Liver (tissue), 10 donors: ENCODE data around the gene ZKSCAN3. TPM values are rescaled to one million over a fixed set of nuclear protein-coding genes. Genes with fewer than 3 reads are reported as not detected.

ENCODE experiments used
- DNase-seq: peaks from one replicate; pipeline ENCODE4 v3.0.0-alpha.2; 2017; ENCODE audit warnings: low spot score
- H3K27ac ChIP-seq, 2 donors: one replicate each; pipeline ENCODE4 v1.7.0; 2013; ENCODE audit warnings: inconsistent platforms in 2 of 2, low read length in 2 of 2, control low read depth in 1 of 2, low read depth in 1 of 2, mild to moderate bottlenecking in 1 of 2
- H3K27me3 ChIP-seq, 4 donors: one replicate each; pipeline versions ENCODE4 v1.6.1 to v1.7.0; 2013; ENCODE audit warnings: low read length in 3 of 4, inconsistent platforms in 1 of 4, mild to moderate bottlenecking in 1 of 4, moderate library complexity in 1 of 4; ENCODE audit not compliant: control insufficient read depth in 4 of 4, insufficient read depth in 4 of 4
- H3K36me3 ChIP-seq, 4 donors: one replicate each; pipeline versions ENCODE4 v1.6.1 to v1.7.0; 2013; ENCODE audit warnings: low read length in 3 of 4, mild to moderate bottlenecking in 3 of 4, low read depth in 1 of 4, moderate library complexity in 1 of 4; ENCODE audit not compliant: control insufficient read depth in 4 of 4, insufficient read depth in 3 of 4
- H3K4me1 ChIP-seq, 4 donors: one replicate each; pipeline versions ENCODE4 v1.6.1 to v1.7.0; 2013; ENCODE audit warnings: low read length in 3 of 4, mild to moderate bottlenecking in 3 of 4, moderate library complexity in 1 of 4; ENCODE audit not compliant: control insufficient read depth in 4 of 4, insufficient read depth in 4 of 4
- H3K4me3 ChIP-seq, 3 donors: one replicate each; pipeline versions ENCODE4 v1.6.1 to v1.7.0; 2013; ENCODE audit warnings: low read length in 3 of 3, control low read depth in 1 of 3, low read depth in 1 of 3, mild to moderate bottlenecking in 1 of 3
- H3K9ac ChIP-seq, 2 donors: one replicate each; pipeline ENCODE4 v1.7.0; 2013; ENCODE audit warnings: low read length in 2 of 2, mild to moderate bottlenecking in 2 of 2, moderate library complexity in 2 of 2, control low read depth in 1 of 2, low read depth in 1 of 2
- H3K9me3 ChIP-seq, 4 donors: one replicate each; pipeline versions ENCODE4 v1.6.1 to v1.7.0; 2013; ENCODE audit warnings: low read length in 3 of 4; ENCODE audit not compliant: control insufficient read depth in 4 of 4
- EGR1 ChIP-seq, 2 donors: IDR thresholded peaks; 2 replicates each; pipeline ENCODE4 v1.6.1; 2016 to 2018; ENCODE audit warnings: antibody characterized with exemption in 2 of 2, low read depth in 2 of 2
- FOXA1 ChIP-seq: IDR thresholded peaks from 2 replicates; pipeline ENCODE4 v1.6.1; 2016; ENCODE audit warnings: antibody characterized with exemption
- FOXA2 ChIP-seq: IDR thresholded peaks from 2 replicates; pipeline ENCODE4 v1.6.1; 2016; ENCODE audit warnings: antibody characterized with exemption
- HNF4A ChIP-seq, 2 donors: conservative IDR thresholded peaks; 2 replicates each; pipeline ENCODE4 v1.6.1; 2016; ENCODE audit warnings: antibody characterized with exemption in 2 of 2, mild to moderate bottlenecking in 2 of 2
- NR2F2 ChIP-seq: IDR thresholded peaks from 2 replicates; pipeline ENCODE4 v1.6.1; 2016; ENCODE audit warnings: antibody characterized with exemption
- RAD21 ChIP-seq, 2 donors: IDR thresholded peaks; 2 replicates each; pipeline ENCODE4 v1.6.1; 2016; ENCODE audit warnings: antibody characterized with exemption in 2 of 2, mild to moderate bottlenecking in 2 of 2
- RXRA ChIP-seq, 2 donors: IDR thresholded peaks; 2 replicates each; pipeline ENCODE4 v1.6.1; 2017 to 2018; ENCODE audit warnings: antibody characterized with exemption in 2 of 2, mild to moderate bottlenecking in 1 of 2
- YY1 ChIP-seq: IDR thresholded peaks from 2 replicates; pipeline ENCODE4 v1.6.1; 2016; ENCODE audit warnings: antibody characterized with exemption, mild to moderate bottlenecking
- polyA plus RNA-seq, 2 donors: library from polyadenylated mRNA; stranded (reverse) in 1 of 2; unstranded in 1 of 2; fragments of 200-250 nt in 1 of 2; fragments of >200 nt in 1 of 2; fragmentation: Nextera tagmentation in 1 of 2; extraction: Ambion mirVana in 1 of 2; gene quantifications; one replicate each; pipeline versions ENCODE4 v1.2.1 to v1.2.3, GENCODE V29; 2013 to 2015
- small RNA-seq: library from RNA; depleted of rRNA; stranded (forward); fragments of <200 nt; gene quantifications from one replicate; pipeline ENCODE3, GENCODE V24; 2014
- total RNA-seq, 2 donors: library from RNA; depleted of rRNA; stranded (reverse); fragments of >200 nt; gene quantifications; one replicate each; pipeline ENCODE4 v1.2.3, GENCODE V29; 2014
- TF ChIP-seq, protein P1 (sequence below): IDR thresholded peaks from 2 replicates; pipeline ENCODE4 v1.6.1; 2016; ENCODE audit warnings: antibody characterized with exemption
- TF ChIP-seq, protein P2 (sequence below): IDR thresholded peaks from 2 replicates; pipeline ENCODE4 v1.6.1; 2016; ENCODE audit warnings: antibody characterized with exemption, mild to moderate bottlenecking
- TF ChIP-seq, protein P3 (sequence below): IDR thresholded peaks from 2 replicates; pipeline ENCODE4 v1.6.1; 2016; ENCODE audit warnings: antibody characterized with exemption
- TF ChIP-seq, protein P4 (sequence below): fragments of 150-350 bp; IDR thresholded peaks from 2 replicates; pipeline ENCODE4 v1.5.1; 2017; ENCODE audit warnings: improper control_type of control experiment, low read depth, low read length; ENCODE audit not compliant: missing input control
- donor health status: healthy.
- donor health status: healthy.
- donor health status: healthy.
- donor health status: healthy.
- donor health status: healthy.

The ZKSCAN3 gene
- total and polyA plus RNA-seq, 4 donors, result 0.93 to 8.8 (median 1.9) TPM

DNA sequence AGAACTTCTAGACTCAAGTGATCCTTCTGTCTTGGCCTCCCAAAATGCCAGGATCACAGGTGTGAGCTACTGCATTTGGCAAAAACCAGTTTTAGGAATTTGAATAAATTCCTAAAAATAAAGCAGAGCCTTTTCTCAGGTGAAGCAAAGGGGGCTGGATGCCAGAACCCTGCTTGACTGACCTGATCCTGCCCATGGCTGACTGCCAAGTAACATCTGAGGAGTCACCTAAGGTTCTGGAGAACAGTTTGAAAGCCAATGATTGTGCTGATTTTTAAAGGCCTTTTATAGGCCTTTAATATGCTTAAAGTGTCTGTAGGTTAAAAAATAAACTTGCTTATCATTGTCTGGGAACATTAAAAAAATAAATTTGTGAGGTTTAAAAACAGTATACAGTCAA, 63.9 kb downstream of the ZKSCAN3 start:
- Histone ChIP-seq H3K4me3 (no peak overlapping the region), H3K27me3 (peaks cover 0 to 4% (median 0%) of the 10 kb centered on the region in 4 donors), H3K9ac (no peak overlapping the region), H3K27ac (no peak overlapping the region), H3K4me1 (no peaks in the 10 kb centered on the region), H3K9me3 (no peaks in the 10 kb centered on the region), H3K36me3 (no peaks in the 10 kb centered on the region)
- TF ChIP-seq, protein P1, sequence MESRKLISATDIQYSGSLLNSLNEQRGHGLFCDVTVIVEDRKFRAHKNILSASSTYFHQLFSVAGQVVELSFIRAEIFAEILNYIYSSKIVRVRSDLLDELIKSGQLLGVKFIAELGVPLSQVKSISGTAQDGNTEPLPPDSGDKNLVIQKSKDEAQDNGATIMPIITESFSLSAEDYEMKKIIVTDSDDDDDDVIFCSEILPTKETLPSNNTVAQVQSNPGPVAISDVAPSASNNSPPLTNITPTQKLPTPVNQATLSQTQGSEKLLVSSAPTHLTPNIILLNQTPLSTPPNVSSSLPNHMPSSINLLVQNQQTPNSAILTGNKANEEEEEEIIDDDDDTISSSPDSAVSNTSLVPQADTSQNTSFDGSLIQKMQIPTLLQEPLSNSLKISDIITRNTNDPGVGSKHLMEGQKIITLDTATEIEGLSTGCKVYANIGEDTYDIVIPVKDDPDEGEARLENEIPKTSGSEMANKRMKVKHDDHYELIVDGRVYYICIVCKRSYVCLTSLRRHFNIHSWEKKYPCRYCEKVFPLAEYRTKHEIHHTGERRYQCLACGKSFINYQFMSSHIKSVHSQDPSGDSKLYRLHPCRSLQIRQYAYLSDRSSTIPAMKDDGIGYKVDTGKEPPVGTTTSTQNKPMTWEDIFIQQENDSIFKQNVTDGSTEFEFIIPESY, result no peak
- no peak for TF ChIP-seq FOXA1
- no peak for TF ChIP-seq NR2F2
- TF ChIP-seq RAD21 (IDR thresholded peaks at IDR 0.05), result no peak
- no peak for TF ChIP-seq RXRA (IDR thresholded peaks at IDR 0.05)
- TF ChIP-seq, protein P2, sequence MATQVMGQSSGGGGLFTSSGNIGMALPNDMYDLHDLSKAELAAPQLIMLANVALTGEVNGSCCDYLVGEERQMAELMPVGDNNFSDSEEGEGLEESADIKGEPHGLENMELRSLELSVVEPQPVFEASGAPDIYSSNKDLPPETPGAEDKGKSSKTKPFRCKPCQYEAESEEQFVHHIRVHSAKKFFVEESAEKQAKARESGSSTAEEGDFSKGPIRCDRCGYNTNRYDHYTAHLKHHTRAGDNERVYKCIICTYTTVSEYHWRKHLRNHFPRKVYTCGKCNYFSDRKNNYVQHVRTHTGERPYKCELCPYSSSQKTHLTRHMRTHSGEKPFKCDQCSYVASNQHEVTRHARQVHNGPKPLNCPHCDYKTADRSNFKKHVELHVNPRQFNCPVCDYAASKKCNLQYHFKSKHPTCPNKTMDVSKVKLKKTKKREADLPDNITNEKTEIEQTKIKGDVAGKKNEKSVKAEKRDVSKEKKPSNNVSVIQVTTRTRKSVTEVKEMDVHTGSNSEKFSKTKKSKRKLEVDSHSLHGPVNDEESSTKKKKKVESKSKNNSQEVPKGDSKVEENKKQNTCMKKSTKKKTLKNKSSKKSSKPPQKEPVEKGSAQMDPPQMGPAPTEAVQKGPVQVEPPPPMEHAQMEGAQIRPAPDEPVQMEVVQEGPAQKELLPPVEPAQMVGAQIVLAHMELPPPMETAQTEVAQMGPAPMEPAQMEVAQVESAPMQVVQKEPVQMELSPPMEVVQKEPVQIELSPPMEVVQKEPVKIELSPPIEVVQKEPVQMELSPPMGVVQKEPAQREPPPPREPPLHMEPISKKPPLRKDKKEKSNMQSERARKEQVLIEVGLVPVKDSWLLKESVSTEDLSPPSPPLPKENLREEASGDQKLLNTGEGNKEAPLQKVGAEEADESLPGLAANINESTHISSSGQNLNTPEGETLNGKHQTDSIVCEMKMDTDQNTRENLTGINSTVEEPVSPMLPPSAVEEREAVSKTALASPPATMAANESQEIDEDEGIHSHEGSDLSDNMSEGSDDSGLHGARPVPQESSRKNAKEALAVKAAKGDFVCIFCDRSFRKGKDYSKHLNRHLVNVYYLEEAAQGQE, result no peak
- TF ChIP-seq YY1, result no peak
- TF ChIP-seq, protein P3, sequence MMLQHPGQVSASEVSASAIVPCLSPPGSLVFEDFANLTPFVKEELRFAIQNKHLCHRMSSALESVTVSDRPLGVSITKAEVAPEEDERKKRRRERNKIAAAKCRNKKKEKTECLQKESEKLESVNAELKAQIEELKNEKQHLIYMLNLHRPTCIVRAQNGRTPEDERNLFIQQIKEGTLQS, result no peak
- TF ChIP-seq EGR1 (IDR thresholded peaks at IDR 0.05; ENCODE audit: low read depth in 2 of 2), result no peak
- TF ChIP-seq HNF4A (conservative IDR thresholded peaks at IDR 0.05), result no peak
- TF ChIP-seq, protein P4, sequence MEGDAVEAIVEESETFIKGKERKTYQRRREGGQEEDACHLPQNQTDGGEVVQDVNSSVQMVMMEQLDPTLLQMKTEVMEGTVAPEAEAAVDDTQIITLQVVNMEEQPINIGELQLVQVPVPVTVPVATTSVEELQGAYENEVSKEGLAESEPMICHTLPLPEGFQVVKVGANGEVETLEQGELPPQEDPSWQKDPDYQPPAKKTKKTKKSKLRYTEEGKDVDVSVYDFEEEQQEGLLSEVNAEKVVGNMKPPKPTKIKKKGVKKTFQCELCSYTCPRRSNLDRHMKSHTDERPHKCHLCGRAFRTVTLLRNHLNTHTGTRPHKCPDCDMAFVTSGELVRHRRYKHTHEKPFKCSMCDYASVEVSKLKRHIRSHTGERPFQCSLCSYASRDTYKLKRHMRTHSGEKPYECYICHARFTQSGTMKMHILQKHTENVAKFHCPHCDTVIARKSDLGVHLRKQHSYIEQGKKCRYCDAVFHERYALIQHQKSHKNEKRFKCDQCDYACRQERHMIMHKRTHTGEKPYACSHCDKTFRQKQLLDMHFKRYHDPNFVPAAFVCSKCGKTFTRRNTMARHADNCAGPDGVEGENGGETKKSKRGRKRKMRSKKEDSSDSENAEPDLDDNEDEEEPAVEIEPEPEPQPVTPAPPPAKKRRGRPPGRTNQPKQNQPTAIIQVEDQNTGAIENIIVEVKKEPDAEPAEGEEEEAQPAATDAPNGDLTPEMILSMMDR, result no peak
- TF ChIP-seq FOXA2, result no peak
- no peak for DNase-seq

Small RNAs within 50 kb of the gene (small RNA-seq; reads per million reads assigned to genes)
- gene AL021997.1, result not detected
- not detected for gene AL021997.2
- gene RNU2-45P, result not detected

Other genes starting within 250 kb of the ZKSCAN3 start
- gene ZSCAN16, start 225.3 kb upstream of the ZKSCAN3 start, total RNA-seq, result 1 to 10 TPM; 1.5 to 3.5 TPM
- 1 to 10 TPM; 1.9 to 3.4 TPM for gene ZSCAN16, start 225.3 kb upstream of the ZKSCAN3 start, polyA plus RNA-seq
- 10 to 100 TPM; 11.0 to 13.4 TPM for gene ZKSCAN8, start 208.1 kb upstream of the ZKSCAN3 start, total RNA-seq
- gene ZKSCAN8, start 208.1 kb upstream of the ZKSCAN3 start, polyA plus RNA-seq, result 1 to 10 TPM; 2.4 to 2.6 TPM
- gene ZSCAN9, start 124.7 kb upstream of the ZKSCAN3 start, total RNA-seq, result 1 to 10 TPM; 3.1 to 4.8 TPM
- 1 to 10 TPM; 1.3 to 2.2 TPM for gene ZSCAN9, start 124.7 kb upstream of the ZKSCAN3 start, polyA plus RNA-seq
- 1 to 10 TPM; 3.3 to 4.7 TPM for gene ZKSCAN4, start 97.7 kb upstream of the ZKSCAN3 start, total RNA-seq
- 1 to 10 TPM; 1.4 to 1.8 TPM for gene ZKSCAN4, start 97.7 kb upstream of the ZKSCAN3 start, polyA plus RNA-seq
- under 1 TPM; 0.56 to 0.59 TPM for gene NKAPL, start 90.7 kb upstream of the ZKSCAN3 start, total RNA-seq
- under 1 TPM; 0.22 to 0.61 TPM for gene NKAPL, start 90.7 kb upstream of the ZKSCAN3 start, polyA plus RNA-seq
- gene ZSCAN26, start 82.8 kb upstream of the ZKSCAN3 start, total RNA-seq, result 1 to 10 TPM; 7.9 to 9.7 TPM
- gene ZSCAN26, start 82.8 kb upstream of the ZKSCAN3 start, polyA plus RNA-seq, result 1 to 10 TPM; 2.8 to 4.3 TPM
- 1 to 10 TPM; 1.0 to 3.7 TPM for gene PGBD1, start 68.4 kb upstream of the ZKSCAN3 start, total RNA-seq
- under 1 TPM; 0.74 to 0.93 TPM for gene PGBD1, start 68.4 kb upstream of the ZKSCAN3 start, polyA plus RNA-seq
- gene ZSCAN31, start 13.8 kb upstream of the ZKSCAN3 start, total RNA-seq, result 10 to 100 TPM in 1 of 2 donors, 1 to 10 TPM in 1; 3.9 to 10.2 TPM
- 1 to 10 TPM; 3.3 to 3.4 TPM for gene ZSCAN31, start 13.8 kb upstream of the ZKSCAN3 start, polyA plus RNA-seq
- gene ZSCAN12, start 49.8 kb downstream of the ZKSCAN3 start, total RNA-seq, result 1 to 10 TPM; 3.0 to 3.9 TPM
- under 1 TPM; 0.46 to 0.97 TPM for gene ZSCAN12, start 49.8 kb downstream of the ZKSCAN3 start, polyA plus RNA-seq
- gene ZSCAN23, start 93.5 kb downstream of the ZKSCAN3 start, total RNA-seq, result under 1 TPM; 0.42 to 0.65 TPM
- under 1 TPM in 1 of 2 donors, not detected in 1; 0.06 TPM for gene ZSCAN23, start 93.5 kb downstream of the ZKSCAN3 start, polyA plus RNA-seq
- not detected for gene GPX6, start 165.8 kb downstream of the ZKSCAN3 start, total RNA-seq
- gene GPX6, start 165.8 kb downstream of the ZKSCAN3 start, polyA plus RNA-seq, result not detected
- gene GPX5, start 175.9 kb downstream of the ZKSCAN3 start, total RNA-seq, result not detected
- not detected for gene GPX5, start 175.9 kb downstream of the ZKSCAN3 start, polyA plus RNA-seq